HEK293 (cell line): ENCODE data around the gene CAPN7.
A peak's percentile ranks its signal among the peaks of the same experiment; 100 is the strongest.

ENCODE experiments used
- GLIS2 ChIP-seq: fragments of 450-650 bp; formaldehyde crosslinking; IDR thresholded peaks from 2 replicates; pipeline ENCODE4 v1.5.1; 2016; ENCODE audit warnings: missing biosample characterization, missing genetic modification characterization
- HIC1 ChIP-seq: fragments of 450-650 bp; formaldehyde crosslinking; IDR thresholded peaks from 2 replicates; pipeline ENCODE4 v1.5.1; 2016; ENCODE audit warnings: missing biosample characterization, missing genetic modification characterization
- KLF17 ChIP-seq: fragments of 450-650 bp; formaldehyde crosslinking; IDR thresholded peaks from 2 replicates; pipeline ENCODE4 v1.5.1; 2016; ENCODE audit warnings: missing biosample characterization, missing genetic modification characterization
- MEIS1 ChIP-seq: sonication (generic); formaldehyde crosslinking; IDR thresholded peaks from 2 replicates; pipeline ENCODE4 v1.8.1; 2022; ENCODE audit warnings: missing genetic modification reagents, mild to moderate bottlenecking, borderline replicate concordance
- MYNN ChIP-seq: fragments of 450-650 bp; formaldehyde crosslinking; IDR thresholded peaks from 2 replicates; pipeline ENCODE4 v1.5.1; 2016; ENCODE audit warnings: missing biosample characterization, missing genetic modification characterization, borderline replicate concordance
- SALL2 ChIP-seq: fragments of 450-650 bp; formaldehyde crosslinking; IDR thresholded peaks from 2 replicates; pipeline ENCODE4 v1.5.0; 2017; ENCODE audit warnings: missing biosample characterization, mild to moderate bottlenecking, missing genetic modification characterization, borderline replicate concordance
- SCRT1 ChIP-seq: fragments of 450-650 bp; formaldehyde crosslinking; IDR thresholded peaks from 2 replicates; pipeline ENCODE4 v1.5.1; 2016; ENCODE audit warnings: missing biosample characterization, missing genetic modification characterization, borderline replicate concordance
- SP3 ChIP-seq: fragments of 450-650 bp; formaldehyde crosslinking; IDR thresholded peaks from 2 replicates; pipeline ENCODE4 v1.5.1; 2016; ENCODE audit warnings: missing biosample characterization, missing genetic modification characterization
- YY1 ChIP-seq: fragments of 450-650 bp; formaldehyde crosslinking; IDR thresholded peaks from 2 replicates; pipeline ENCODE4 v1.5.1; 2018; ENCODE audit warnings: missing biosample characterization, missing genetic modification characterization
- ZBTB11 ChIP-seq: fragments of 450-650 bp; formaldehyde crosslinking; conservative IDR thresholded peaks from 2 replicates; pipeline ENCODE4 v1.5.1; 2016; ENCODE audit warnings: low read depth, missing biosample characterization, missing genetic modification characterization
- ZBTB49 ChIP-seq: fragments of 450-650 bp; formaldehyde crosslinking; IDR thresholded peaks from 2 replicates; pipeline ENCODE4 v1.5.1; 2016; ENCODE audit warnings: missing biosample characterization, missing genetic modification characterization, low read depth
- ZFP41 ChIP-seq: fragments of 450-650 bp; formaldehyde crosslinking; IDR thresholded peaks from 2 replicates; pipeline ENCODE4 v1.5.1; 2016; ENCODE audit warnings: missing biosample characterization, missing genetic modification characterization, borderline replicate concordance
- ZNF112 ChIP-seq: fragments of 450-650 bp; formaldehyde crosslinking; IDR thresholded peaks from 2 replicates; pipeline ENCODE4 v1.5.0; 2017; ENCODE audit warnings: missing biosample characterization, missing genetic modification characterization
- ZNF214 ChIP-seq: fragments of 450-650 bp; formaldehyde crosslinking; IDR thresholded peaks from 2 replicates; pipeline ENCODE4 v1.5.1; 2017; ENCODE audit warnings: missing biosample characterization, mild to moderate bottlenecking, missing genetic modification characterization, borderline replicate concordance
- ZNF239 ChIP-seq: fragments of 450-650 bp; formaldehyde crosslinking; IDR thresholded peaks from 2 replicates; pipeline ENCODE4 v1.5.1; 2016; ENCODE audit warnings: missing biosample characterization, missing genetic modification characterization
- ZNF280C ChIP-seq: fragments of 450-650 bp; formaldehyde crosslinking; IDR thresholded peaks from 2 replicates; pipeline ENCODE4 v1.5.1; 2016; ENCODE audit warnings: missing biosample characterization, missing genetic modification characterization
- ZNF292 ChIP-seq: fragments of 450-650 bp; formaldehyde crosslinking; IDR thresholded peaks from 2 replicates; pipeline ENCODE4 v1.5.1; 2016; ENCODE audit warnings: low read depth, missing biosample characterization, missing genetic modification characterization, borderline replicate concordance
- ZNF391 ChIP-seq: fragments of 450-650 bp; formaldehyde crosslinking; IDR thresholded peaks from 2 replicates; pipeline ENCODE4 v1.5.1; 2016; ENCODE audit warnings: low read depth, missing biosample characterization, missing genetic modification characterization, borderline replicate concordance
- ZNF416 ChIP-seq: fragments of 450-650 bp; formaldehyde crosslinking; IDR thresholded peaks from 2 replicates; pipeline ENCODE4 v1.5.1; 2016; ENCODE audit warnings: missing biosample characterization, missing genetic modification characterization
- ZNF488 ChIP-seq: fragments of 450-650 bp; formaldehyde crosslinking; IDR thresholded peaks from 2 replicates; pipeline ENCODE4 v1.5.1; 2016; ENCODE audit warnings: missing biosample characterization, missing genetic modification characterization
- ZNF600 ChIP-seq: fragments of 450-650 bp; formaldehyde crosslinking; IDR thresholded peaks from 2 replicates; pipeline ENCODE4 v1.5.1; 2016; ENCODE audit warnings: missing biosample characterization, missing genetic modification characterization
- ZNF626 ChIP-seq: fragments of 450-650 bp; sonication (Bioruptor Pico); formaldehyde crosslinking; IDR thresholded peaks from 2 replicates; pipeline ENCODE4 v1.5.1; 2018; ENCODE audit warnings: missing biosample characterization, missing genetic modification characterization, inconsistent platforms
- ZNF654 ChIP-seq: fragments of 450-650 bp; formaldehyde crosslinking; IDR thresholded peaks from 2 replicates; pipeline ENCODE4 v1.5.1; 2016; ENCODE audit warnings: low read depth, missing biosample characterization, missing genetic modification characterization
- ZNF76 ChIP-seq: fragments of 450-650 bp; formaldehyde crosslinking; IDR thresholded peaks from 2 replicates; pipeline ENCODE4; 2016; ENCODE audit warnings: low read depth, missing biosample characterization, missing genetic modification characterization, borderline replicate concordance
- ZNF776 ChIP-seq: fragments of 450-650 bp; formaldehyde crosslinking; IDR thresholded peaks from 2 replicates; pipeline ENCODE4 v1.5.0; 2017; ENCODE audit warnings: missing biosample characterization, missing genetic modification characterization, borderline replicate concordance
- ZNF785 ChIP-seq: fragments of 450-650 bp; formaldehyde crosslinking; IDR thresholded peaks from 2 replicates; pipeline ENCODE4 v1.5.1; 2016; ENCODE audit warnings: missing biosample characterization, missing genetic modification characterization
- ZSCAN18 ChIP-seq: fragments of 450-650 bp; formaldehyde crosslinking; IDR thresholded peaks from 2 replicates; pipeline ENCODE4 v1.5.1; 2016; ENCODE audit warnings: missing biosample characterization, missing genetic modification characterization

The CAPN7 gene

GRCh38 chr3:15205482-15205933 lies 538 bp upstream of the CAPN7 start (continued):
- TF ChIP-seq ZBTB11 (tag by site-specific recombination) (no peak), ZFP41 (tag by site-specific recombination) (no peak), GLIS2 (tag by site-specific recombination) (no peak), ZNF785 (no peak), MEIS1 (no peak), SALL2 (tag by site-specific recombination) (no peak), ZNF600 (no peak), ZNF654 (tag by site-specific recombination) (no peak), ZSCAN18 (tag by site-specific recombination) (no peak), ZNF416 (tag by site-specific recombination) (no peak), ZNF776 (tag by site-specific recombination) (no peak), ZNF112 (tag by site-specific recombination) (no peak), ZBTB49 (tag by site-specific recombination) (no peak), KLF17 (tag by site-specific recombination) (peak; percentile 26; the same call in 1 of the 2 replicates), HIC1 (tag by site-specific recombination) (no peak), ZNF391 (tag by site-specific recombination) (peak; percentile 82), ZNF214 (tag by site-specific recombination) (no peak), SCRT1 (tag by site-specific recombination) (no peak), YY1 (tag by site-specific recombination) (no peak), ZNF76 (tag by site-specific recombination) (no peak), ZNF280C (tag by site-specific recombination) (no peak), MYNN (tag by site-specific recombination) (no peak), SP3 (tag by site-specific recombination) (no peak), ZNF292 (tag by site-specific recombination) (no peak), ZNF488 (no peak), ZNF239 (tag by site-specific recombination) (no peak), ZNF626 (tag by site-specific recombination) (no peak)
